ENCODE data around the gene KBTBD12. TPM values are rescaled to one million over a fixed set of nuclear protein-coding genes. Genes with fewer than 3 reads are reported as not detected.
A peak's percentile ranks its signal among the peaks of the same experiment; 100 is the strongest.
"Not testable (repeated sequence)": the region's sequence is repeated elsewhere in the genome, so short reads cannot be mapped to it uniquely, and the experiment has no call there.

KBTBD12 gene
- total and polyA plus RNA-seq, 10 of the 15 experiments (the other 5 are each of a cell fraction or from before 2014, with no cell fraction given): 0.01 to 0.11 TPM; not detected in 8

DNA sequence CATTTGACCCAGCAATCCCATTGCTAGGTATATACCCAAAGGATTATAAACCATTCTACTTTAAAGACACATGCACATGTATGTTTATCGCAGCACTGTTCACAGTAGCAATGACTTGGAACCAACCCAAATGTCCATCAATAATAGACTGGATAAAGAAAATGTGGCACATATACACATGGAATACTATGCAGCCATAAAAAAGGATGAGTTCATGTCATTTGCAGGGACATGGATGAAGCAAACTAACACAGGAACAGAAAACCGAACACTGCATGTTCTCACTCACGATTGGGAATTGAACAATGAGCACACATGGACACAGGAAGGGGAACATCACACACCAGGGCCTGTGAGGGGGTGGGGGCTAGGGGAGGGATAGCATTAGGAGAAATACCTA lies 8.4 kb upstream of the KBTBD12 start:
- SMC1A ChIA-PET (ENCODE audit: uncharacterized antibody, unreplicated experiment); DNase-seq (ENCODE audit: low read depth, low spot score); H4K20me1 ChIP-seq (ENCODE audit: control insufficient read depth, insufficient read depth); H3K27ac ChIP-seq (ENCODE audit: control insufficient read depth, insufficient read depth); CTCF ChIA-PET; H3K9ac ChIP-seq (ENCODE audit: control insufficient read depth, insufficient read depth, low read length); FAIRE-seq; H3K4me3 ChIP-seq; ATAC-seq; BruUV-seq (replicated peaks); H3K4me1 ChIP-seq (ENCODE audit: control insufficient read depth, insufficient read depth, low read length); H3K9me3 ChIP-seq (replicated peaks; ENCODE audit: control insufficient read depth, insufficient read depth, low read length); H3K27me3 ChIP-seq (replicated peaks in 1 of 2; ENCODE audit: control insufficient read depth in 2 of 2, insufficient read depth in 2 of 2, low read length in 1 of 2); in situ Hi-C loops (cut with MboI); H3K36me3 ChIP-seq (ENCODE audit: control insufficient read depth in 2 of 2, insufficient read depth in 2 of 2, low read length in 1 of 2); RAD21 ChIA-PET (ENCODE audit: unreplicated experiment); H3K4me2 ChIP-seq (ENCODE audit: control insufficient read depth, insufficient read depth); intact Hi-C loops (cut with micrococcal nuclease; ENCODE audit: unreplicated experiment); POLR2A ChIA-PET; H2AFZ ChIP-seq (ENCODE audit: control insufficient read depth, low read depth, low read length); H3K79me2 ChIP-seq (ENCODE audit: control insufficient read depth, insufficient read depth, low read length): not testable (repeated sequence)
- 50% methylated on average over 3 of the region's 3 CpGs for WGBS (ENCODE audit: insufficient coverage, insufficient replicate concordance, low lambda C conversion rate, missing lambda C conversion rate)

DNA sequence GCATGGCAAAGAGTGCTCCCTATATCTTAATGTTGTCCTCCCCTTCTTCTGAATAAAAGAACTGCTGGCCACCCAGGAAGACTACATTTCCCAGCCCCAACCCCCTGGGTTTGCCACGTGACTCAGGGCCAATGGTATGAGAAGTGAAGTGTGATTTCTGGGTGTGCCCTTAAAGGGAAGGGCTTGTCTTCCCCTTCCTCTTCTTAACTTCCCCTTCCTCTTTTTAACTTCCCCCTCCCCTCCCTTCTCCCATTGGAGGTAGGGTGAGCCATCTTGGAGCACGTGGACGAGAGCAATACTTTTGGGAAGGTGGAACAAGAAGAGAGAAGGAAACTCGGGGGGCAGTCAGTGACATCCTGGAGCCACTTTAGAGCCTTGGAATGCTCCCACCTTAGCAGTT lies 6.8 kb upstream of the KBTBD12 start:
- Histone ChIP-seq H3K4me2 (ENCODE audit: control insufficient read depth, insufficient read depth) (no peak overlapping the region), H4K20me1 (ENCODE audit: control insufficient read depth, insufficient read depth) (no peaks in the 10 kb centered on the region), H3K4me3 (no peak overlapping the region), H3K9ac (ENCODE audit: control insufficient read depth, insufficient read depth, low read length) (no peak overlapping the region), H3K4me1 (ENCODE audit: control insufficient read depth, insufficient read depth, low read length) (no peaks in the 10 kb centered on the region), H3K79me2 (ENCODE audit: control insufficient read depth, insufficient read depth, low read length) (no peaks in the 10 kb centered on the region), H2AFZ (ENCODE audit: control insufficient read depth, low read depth, low read length) (no peak overlapping the region), H3K27me3 (replicated peaks in 1 of 2; ENCODE audit: control insufficient read depth in 2 of 2, insufficient read depth in 2 of 2, low read length in 1 of 2) (no peaks in the 10 kb centered on the region), H3K9me3 (replicated peaks; ENCODE audit: control insufficient read depth, insufficient read depth, low read length) (no peaks in the 10 kb centered on the region), H3K27ac (ENCODE audit: control insufficient read depth, insufficient read depth) (no peak overlapping the region), H3K36me3 (ENCODE audit: control insufficient read depth in 2 of 2, insufficient read depth in 2 of 2, low read length in 1 of 2) (no peaks in the 10 kb centered on the region)
- no peak for FAIRE-seq
- POLR2A ChIA-PET: no interaction called here
- CTCF ChIA-PET: no interaction called here
- ATAC-seq: no peak
- BruUV-seq (replicated peaks): no TSS peak
- in situ Hi-C loops (cut with MboI): no loop called here
- intact Hi-C loops (cut with micrococcal nuclease; ENCODE audit: unreplicated experiment): no loop called here
- DNase-seq (ENCODE audit: low read depth, low spot score): no peak
- RAD21 ChIA-PET (ENCODE audit: unreplicated experiment): no interaction called here
- SMC1A ChIA-PET (ENCODE audit: uncharacterized antibody, unreplicated experiment): no interaction called here
- peak; percentile 13 for TF ChIP-seq SIX5 (IDR thresholded peaks at IDR 0.05; ENCODE audit: low read depth, low read length, severe bottlenecking)
- TF ChIP-seq SPI1 (IDR thresholded peaks at IDR 0.05; ENCODE audit: borderline replicate concordance, insufficient read depth, low read depth, low read length): 0 out of 2 replicates have a peak, but pooled peaks have one; percentile 9
- no peak for TF ChIP-seq NFIC (IDR thresholded peaks at IDR 0.05; ENCODE audit: low read depth, low read length)
- 40% methylated on average over 4 of the region's 4 CpGs for WGBS (ENCODE audit: insufficient coverage, insufficient replicate concordance, low lambda C conversion rate, missing lambda C conversion rate)

Data from GM12878 (cell line).